Measurements from ENCODE around the gene UBXN7.
"Not testable (repeated sequence)": the region's sequence is repeated elsewhere in the genome, so short reads cannot be mapped to it uniquely, and the experiment has no call there.

The UBXN7 gene

GRCh38 chr3:196397941-196398340 is 34.3 kb downstream of the UBXN7 start:
- no peak for TF ChIP-seq CTCF (IDR thresholded peaks at IDR 0.05; ENCODE audit: insufficient read depth, low read length, poor library complexity, severe bottlenecking)
- Histone ChIP-seq H3K27me3 (replicated peaks; ENCODE audit: control insufficient read depth, insufficient read depth, low read length) (no peaks in the 10 kb centered on the region), H3K4me3 (replicated peaks; ENCODE audit: low read depth, low read length) (no peak overlapping the region), H3K36me3 (ENCODE audit: control insufficient read depth, insufficient read depth, low read length) (peaks cover 9% of the 10 kb centered on the region)
- no peak for DNase-seq (ENCODE audit: extremely low read depth, insufficient read length)

GRCh38 chr3:196390116-196390515 is 42.1 kb downstream of the UBXN7 start:
- no peak for TF ChIP-seq CTCF (IDR thresholded peaks at IDR 0.05; ENCODE audit: insufficient read depth, low read length, poor library complexity, severe bottlenecking)
- H3K4me3 ChIP-seq (replicated peaks; ENCODE audit: low read depth, low read length) = no peak overlapping the region
- no peak for DNase-seq (ENCODE audit: extremely low read depth, insufficient read length)
- H3K27me3 ChIP-seq (replicated peaks; ENCODE audit: control insufficient read depth, insufficient read depth, low read length) = no peaks in the 10 kb centered on the region
- peaks cover 7% of the 10 kb centered on the region for H3K36me3 ChIP-seq (ENCODE audit: control insufficient read depth, insufficient read depth, low read length)

- Histone ChIP-seq H3K27me3 (replicated peaks; ENCODE audit: control insufficient read depth, insufficient read depth, low read length) (no peaks in the 10 kb centered on the region), H3K4me3 (replicated peaks; ENCODE audit: low read depth, low read length) (no peak overlapping the region), H3K36me3 (ENCODE audit: control insufficient read depth, insufficient read depth, low read length) (peaks cover 7% of the 10 kb centered on the region)
- no peak for TF ChIP-seq CTCF (IDR thresholded peaks at IDR 0.05; ENCODE audit: insufficient read depth, low read length, poor library complexity, severe bottlenecking)
- DNase-seq (ENCODE audit: extremely low read depth, insufficient read length) = no peak
Observed at GRCh38 chr3:196388956-196389355, 43.3 kb downstream of the UBXN7 start.

GRCh38 chr3:196387941-196388340 is 44.3 kb downstream of the UBXN7 start:
- DNase-seq (ENCODE audit: extremely low read depth, insufficient read length); H3K36me3 ChIP-seq (ENCODE audit: control insufficient read depth, insufficient read depth, low read length); H3K4me3 ChIP-seq (replicated peaks; ENCODE audit: low read depth, low read length): not testable (repeated sequence)

GRCh38 chr3:196386797-196387196 is 45.4 kb downstream of the UBXN7 start:
- not testable (repeated sequence) for H3K4me3 ChIP-seq (replicated peaks; ENCODE audit: low read depth, low read length); H3K27me3 ChIP-seq (replicated peaks; ENCODE audit: control insufficient read depth, insufficient read depth, low read length); H3K36me3 ChIP-seq (ENCODE audit: control insufficient read depth, insufficient read depth, low read length); DNase-seq (ENCODE audit: extremely low read depth, insufficient read length)

More at GRCh38 chr3:196387941-196388340, 44.3 kb downstream of the UBXN7 start:
- H3K27me3 ChIP-seq (replicated peaks; ENCODE audit: control insufficient read depth, insufficient read depth, low read length) = not testable (repeated sequence)

GRCh38 chr3:196386034-196386433 is 46.2 kb downstream of the UBXN7 start:
- H3K27me3 ChIP-seq (replicated peaks; ENCODE audit: control insufficient read depth, insufficient read depth, low read length); H3K36me3 ChIP-seq (ENCODE audit: control insufficient read depth, insufficient read depth, low read length); DNase-seq (ENCODE audit: extremely low read depth, insufficient read length); H3K4me3 ChIP-seq (replicated peaks; ENCODE audit: low read depth, low read length): not testable (repeated sequence)

- H3K4me3 ChIP-seq (replicated peaks; ENCODE audit: low read depth, low read length); H3K27me3 ChIP-seq (replicated peaks; ENCODE audit: control insufficient read depth, insufficient read depth, low read length); H3K36me3 ChIP-seq (ENCODE audit: control insufficient read depth, insufficient read depth, low read length); DNase-seq (ENCODE audit: extremely low read depth, insufficient read length): not testable (repeated sequence)
Observed at GRCh38 chr3:196385446-196385845, 46.8 kb downstream of the UBXN7 start.

GRCh38 chr3:196378146-196378841 is 53.9 kb downstream of the UBXN7 start:
- H3K36me3 ChIP-seq (ENCODE audit: control insufficient read depth, insufficient read depth, low read length) = peaks cover 3% of the 10 kb centered on the region; the same call in 1 of the 2 replicates
- no peak for DNase-seq (ENCODE audit: extremely low read depth, insufficient read length)

More at GRCh38 chr3:196378146-196378841, 53.9 kb downstream of the UBXN7 start:
- Histone ChIP-seq H3K27me3 (replicated peaks; ENCODE audit: control insufficient read depth, insufficient read depth, low read length) (no peaks in the 10 kb centered on the region), H3K4me3 (replicated peaks; ENCODE audit: low read depth, low read length) (no peak overlapping the region)
- no peak for TF ChIP-seq CTCF (IDR thresholded peaks at IDR 0.05; ENCODE audit: insufficient read depth, low read length, poor library complexity, severe bottlenecking)
